Aorta (tissue), 5 donors: ENCODE results near the gene AURKAIP1. TPM values are rescaled to one million over a fixed set of nuclear protein-coding genes. Genes with fewer than 3 reads are reported as not detected.
A peak's percentile ranks its signal among the peaks of the same experiment; 100 is the strongest.

Experiments used
- ATAC-seq: fragments of 200-7000 bp; cut with Tn5 transposase; one replicate; pipeline ENCODE4 v1.9.1; 2022; ENCODE audit warnings: moderate library complexity; ENCODE audit not compliant: low FRiP score
- DNase-seq, 2 donors: peaks; one replicate each; pipeline ENCODE4 v3.0.0-alpha.2; 2020
- H3K27ac ChIP-seq, 2 donors: one replicate each; pipeline ENCODE4 v1.5.1; 2013; ENCODE audit warnings: low read length in 2 of 2, mild to moderate bottlenecking in 2 of 2, moderate library complexity in 2 of 2, control low read depth in 1 of 2, inconsistent platforms in 1 of 2, low read depth in 1 of 2
- H3K27me3 ChIP-seq, 2 donors: one replicate each; pipeline ENCODE4 v1.6.1; 2013; ENCODE audit warnings: control low read depth in 1 of 2, low read length in 1 of 2, mild to moderate bottlenecking in 1 of 2, moderate library complexity in 1 of 2; ENCODE audit not compliant: insufficient read depth in 2 of 2, control insufficient read depth in 1 of 2
- H3K36me3 ChIP-seq, 2 donors: one replicate each; pipeline ENCODE4 v1.6.1; 2013; ENCODE audit warnings: control low read depth in 1 of 2, low read length in 1 of 2, mild to moderate bottlenecking in 1 of 2; ENCODE audit not compliant: insufficient read depth in 2 of 2, control insufficient read depth in 1 of 2
- H3K4me1 ChIP-seq, 2 donors: one replicate each; pipeline ENCODE4 v1.6.1; 2013; ENCODE audit warnings: low read length in 2 of 2, control low read depth in 1 of 2, mild to moderate bottlenecking in 1 of 2, moderate library complexity in 1 of 2; ENCODE audit not compliant: insufficient read depth in 2 of 2, control insufficient read depth in 1 of 2
- H3K4me3 ChIP-seq, 2 donors: one replicate each; pipeline ENCODE4 v1.5.1; 2013; ENCODE audit warnings: low read length in 2 of 2, control low read depth in 1 of 2, mild to moderate bottlenecking in 1 of 2
- H3K9me3 ChIP-seq: one replicate; pipeline ENCODE4 v1.6.1; 2013; ENCODE audit warnings: mild to moderate bottlenecking, low read length; ENCODE audit not compliant: control insufficient read depth
- WGBS, 2 donors: extraction: QIAGEN DNeasy Blood & Tissue Kit; methylation state at CpG; one replicate each; pipeline ENCODE4 v1.1.7; 2013; 5-methylcytosine and 5-hydroxymethylcytosine counted together
- intact Hi-C, 2 donors: fragments of 100-400 bp; cut with DNase I; formaldehyde crosslinking; loops; one replicate each; pipeline versions ENCODE4 v1.14.2 to v1.15.0; 2022
- polyA plus RNA-seq, 2 donors: library from polyadenylated mRNA; stranded (reverse); fragments of 200-250 nt; gene quantifications; one replicate each; pipeline ENCODE4 v1.2.3, GENCODE V29; 2013
- total RNA-seq, 2 donors: library from RNA; stranded (reverse); fragmentation: NEBNext Ultra II Directional; extraction: Animal tissue kit (Norgen Biotek cat#: 25700); gene quantifications; one replicate each; pipeline ENCODE4 v1.2.1, GENCODE V29; 2021
- donor health status: healthy with polysubstance abuse.
- donor health status: Bipolar disorder and iron deficiency.
- donor health status: DM: no; HTN: no; CAD: no.
- donor health status: DM: no; HTN: no; CAD: no.
- donor health status: DM: yes; HTN: yes; CAD: no.

AURKAIP1 gene
- total and polyA plus RNA-seq, 4 donors: 59.6 to 154 (median 92.2) TPM

DNA sequence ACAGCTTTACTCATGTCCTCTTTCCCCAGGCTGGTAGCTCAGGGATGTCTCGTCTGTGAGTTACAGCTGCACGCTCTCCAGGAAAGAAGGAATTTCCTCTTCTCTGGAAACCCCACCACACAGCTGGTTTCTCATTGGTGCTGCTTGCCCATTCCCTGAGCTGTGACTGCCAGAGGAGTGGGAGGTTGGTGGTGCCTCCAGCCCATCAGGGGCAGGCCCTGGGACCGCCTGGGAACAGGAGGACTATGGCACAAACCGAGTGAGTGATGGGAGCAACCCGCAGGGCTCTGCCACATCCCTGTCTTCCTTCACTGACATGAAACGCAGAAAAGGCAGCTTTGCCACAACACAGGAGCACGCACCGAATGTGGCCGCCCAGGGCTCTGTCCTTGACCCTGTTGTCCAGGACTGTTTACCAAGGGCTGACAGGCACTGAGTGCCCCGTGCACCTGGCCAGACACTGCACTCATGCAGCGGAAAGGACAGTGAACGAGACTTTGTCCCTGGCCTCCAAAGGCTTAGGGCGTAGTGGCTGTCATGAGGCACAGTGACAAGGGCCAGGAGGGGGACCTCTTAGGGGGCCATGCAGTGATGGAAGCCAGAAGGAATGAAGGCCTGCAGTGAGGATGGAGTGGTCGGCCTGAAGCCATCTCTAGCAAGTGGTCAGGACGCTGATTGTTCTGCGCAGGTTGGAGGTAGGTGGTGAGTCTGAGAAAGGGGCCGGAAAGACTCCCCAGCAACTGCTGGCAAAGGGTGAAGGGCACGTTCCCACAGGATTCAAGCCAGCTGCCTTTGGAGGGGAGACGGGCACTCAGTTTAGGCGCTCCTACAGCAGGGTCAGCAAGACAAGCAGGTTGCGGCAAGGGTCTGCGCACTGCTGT, 25.8 kb upstream of the AURKAIP1 start:
- no peak for ATAC-seq
- intact Hi-C loops: no loop called here
- Histone ChIP-seq H3K27me3 (no peaks in the 10 kb centered on the region), H3K4me3 (no peak overlapping the region), H3K9me3 (no peaks in the 10 kb centered on the region), H3K27ac (no peak overlapping the region), H3K4me1 (no peaks in the 10 kb centered on the region), H3K36me3 (no peaks in the 10 kb centered on the region)
- DNase-seq: no peak
- 72 to 73% methylated on average over 22 of the region's 22 CpGs for WGBS, 2 donors

DNA sequence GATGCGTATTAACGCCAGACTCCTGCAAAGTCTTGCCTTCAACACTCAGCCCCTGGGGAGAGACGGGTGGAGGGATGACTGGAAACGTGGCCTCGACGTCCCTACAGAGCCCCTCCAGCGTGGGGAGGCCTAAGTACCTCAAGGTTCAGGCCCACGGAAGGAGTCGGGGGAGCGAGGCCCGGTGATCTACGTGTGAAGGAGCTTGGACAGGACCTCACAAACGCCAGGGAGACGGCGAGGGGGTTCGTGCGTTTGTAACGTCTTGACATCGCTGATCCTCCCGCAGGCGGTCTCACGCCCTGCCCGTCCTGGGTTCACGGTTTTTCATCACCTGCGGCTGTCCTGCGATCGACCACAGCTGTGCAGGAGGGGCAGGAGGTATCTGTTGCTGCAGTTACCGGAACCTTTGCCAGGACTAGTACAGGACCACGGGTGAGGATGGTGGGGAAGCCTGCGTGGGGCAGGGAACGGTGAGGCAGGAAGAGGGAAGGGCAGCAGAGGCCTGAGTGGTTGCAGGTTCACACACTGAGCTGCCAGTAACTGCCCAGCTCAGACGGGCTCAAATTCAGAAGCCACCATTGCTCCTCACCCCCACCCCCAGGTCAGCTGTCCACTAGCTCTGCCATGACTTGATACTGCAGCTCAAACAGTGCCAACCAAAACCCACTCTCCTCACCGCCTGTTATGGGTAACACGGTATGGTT, 25.0 kb upstream of the AURKAIP1 start:
- Histone ChIP-seq H3K36me3 (peaks cover 0 to 2% of the 10 kb centered on the region in 2 donors), H3K4me3 (peak overlapping the region; percentile 62 to 81), H3K27me3 (no peaks in the 10 kb centered on the region), H3K27ac (peak overlapping the region in 1 of 2 donors; percentile 57), H3K9me3 (no peaks in the 10 kb centered on the region), H3K4me1 (no peaks in the 10 kb centered on the region)
- peak; percentile 5 for ATAC-seq
- no peak for DNase-seq
- intact Hi-C loops: no loop called here
- 3 to 4% methylated on average over 34 of the region's 34 CpGs for WGBS, 2 donors

DNA sequence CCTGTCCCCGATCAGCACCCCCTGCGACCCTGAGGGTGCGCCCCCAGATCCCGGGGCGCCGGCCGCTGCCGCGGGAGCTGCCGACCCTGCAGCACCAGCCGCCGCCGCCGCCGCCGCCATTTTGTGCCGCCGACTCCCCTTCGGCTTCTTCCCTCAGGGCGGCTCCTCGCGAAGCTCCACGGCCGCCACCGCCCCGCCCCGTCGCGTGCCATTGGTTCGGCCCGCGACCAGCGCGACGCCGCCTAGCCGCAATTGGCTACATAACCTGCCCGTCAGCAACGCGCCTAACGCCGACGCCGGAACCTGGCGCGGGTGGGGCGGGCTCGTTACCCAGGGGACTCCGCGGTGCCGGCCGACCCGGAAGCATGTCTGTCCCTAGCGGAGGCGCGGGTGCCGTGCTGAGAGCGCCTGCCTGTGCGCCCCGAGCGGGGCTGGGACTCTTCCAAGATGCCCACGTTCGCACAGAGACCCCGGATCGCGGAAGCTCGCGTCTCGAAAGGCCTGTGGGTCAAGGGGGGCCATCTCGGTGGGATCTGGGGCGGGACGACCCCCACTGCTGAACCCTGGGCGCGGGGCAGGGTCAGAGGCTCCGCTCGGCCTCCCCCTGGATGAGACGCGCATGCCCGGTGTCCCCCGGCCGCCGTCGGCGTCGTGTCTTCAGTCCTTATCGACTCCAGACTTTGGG, 24.3 kb upstream of the AURKAIP1 start, which contains the start of gene CCNL2:
Gene CCNL2 (minus strand): TSS at position 149 of the 685 bp plus-strand sequence. CDS start 29 bp downstream, at position 120.
- Histone ChIP-seq H3K4me3 (peak within 1 kb of the TSS; percentile 85 to 87), H3K36me3 (peaks cover 0 to 2% of the 10 kb centered on the region in 2 donors), H3K27ac (peak within 1 kb of the TSS in 1 of 2 donors; percentile 57), H3K4me1 (no peaks in the 10 kb centered on the region), H3K9me3 (no peaks in the 10 kb centered on the region), H3K27me3 (no peaks in the 10 kb centered on the region)
- 0% methylated on average over 73 to 86 of the region's 86 CpGs for WGBS, 2 donors
- DNase-seq (peak; percentile 100), ATAC-seq (peak; percentile 99)
- intact Hi-C loops: no loop called here

- peak; percentile 2 for ATAC-seq
- 1% methylated on average over 48 to 54 of the region's 54 CpGs for WGBS, 2 donors
- no peaks in the 10 kb centered on the region for H3K4me1 ChIP-seq
Observed at GRCh38 chr1:1398677-1399186, 23.7 kb upstream of the AURKAIP1 start.

DNA sequence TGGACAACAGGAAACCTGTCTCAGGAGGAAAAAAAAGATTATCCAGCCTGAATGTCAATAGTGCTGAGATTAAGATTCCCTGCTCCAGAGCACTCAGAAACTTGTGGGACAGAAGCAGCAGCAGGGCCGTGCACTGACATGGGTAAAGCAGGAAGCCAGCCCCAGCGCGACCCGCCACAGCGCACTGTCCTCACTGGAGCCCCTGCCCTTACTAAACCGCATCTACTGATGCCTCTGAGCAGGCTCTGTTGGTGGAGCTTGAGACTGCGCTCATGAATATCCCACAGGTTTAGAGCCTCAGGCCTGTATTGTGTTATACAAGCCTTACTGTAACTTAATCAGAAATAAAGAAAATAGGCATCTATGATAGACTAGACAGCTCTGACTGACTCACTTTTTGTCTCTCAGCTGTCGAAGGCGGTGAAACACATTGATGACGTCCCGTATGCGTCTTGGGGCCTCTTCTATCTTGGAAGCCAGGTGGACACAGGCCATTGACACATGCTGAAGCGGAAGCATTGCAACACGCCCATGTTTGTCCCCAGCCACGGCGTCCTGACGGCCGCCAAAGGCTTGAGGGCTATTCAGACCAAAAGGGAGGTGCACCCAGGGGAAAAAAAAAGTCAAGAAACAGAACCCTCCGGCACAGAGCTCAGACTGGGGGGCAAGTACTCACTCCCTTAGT, 23.0 kb upstream of the AURKAIP1 start:
- no peak for DNase-seq
- no peaks in the 10 kb centered on the region for H3K4me1 ChIP-seq
- peaks cover 0 to 4% of the 10 kb centered on the region in 2 donors for H3K36me3 ChIP-seq
- intact Hi-C loops: no loop called here
- no peaks in the 10 kb centered on the region for H3K9me3 ChIP-seq
- peak overlapping the region; percentile 85 to 87 for H3K4me3 ChIP-seq
- no peak overlapping the region for H3K27ac ChIP-seq
- WGBS, 2 donors: 55 to 56% methylated on average over 19 of the region's 19 CpGs
- ATAC-seq: no peak
- no peaks in the 10 kb centered on the region for H3K27me3 ChIP-seq

More at GRCh38 chr1:1398677-1399186, 23.7 kb upstream of the AURKAIP1 start:
- H3K27ac ChIP-seq: peak overlapping the region in 1 of 2 donors; percentile 4
- H3K36me3 ChIP-seq: peaks cover 0 to 2% of the 10 kb centered on the region in 2 donors
- H3K27me3 ChIP-seq: no peaks in the 10 kb centered on the region
- H3K4me3 ChIP-seq: peak overlapping the region; percentile 85 to 87
- H3K9me3 ChIP-seq: no peaks in the 10 kb centered on the region
- intact Hi-C loops: no loop called here
- no peak for DNase-seq

- ATAC-seq (no peak), DNase-seq (no peak)
- Histone ChIP-seq H3K4me1 (no peaks in the 10 kb centered on the region), H3K27ac (no peak overlapping the region), H3K9me3 (no peaks in the 10 kb centered on the region), H3K36me3 (peaks cover 0 to 11% of the 10 kb centered on the region in 2 donors), H3K4me3 (no peak overlapping the region), H3K27me3 (no peaks in the 10 kb centered on the region)
- WGBS, 2 donors: 77 to 80% methylated on average over 11 of the region's 11 CpGs
- intact Hi-C loops: no loop called here
Observed at GRCh38 chr1:1395166-1395565, 20.2 kb upstream of the AURKAIP1 start.

DNA sequence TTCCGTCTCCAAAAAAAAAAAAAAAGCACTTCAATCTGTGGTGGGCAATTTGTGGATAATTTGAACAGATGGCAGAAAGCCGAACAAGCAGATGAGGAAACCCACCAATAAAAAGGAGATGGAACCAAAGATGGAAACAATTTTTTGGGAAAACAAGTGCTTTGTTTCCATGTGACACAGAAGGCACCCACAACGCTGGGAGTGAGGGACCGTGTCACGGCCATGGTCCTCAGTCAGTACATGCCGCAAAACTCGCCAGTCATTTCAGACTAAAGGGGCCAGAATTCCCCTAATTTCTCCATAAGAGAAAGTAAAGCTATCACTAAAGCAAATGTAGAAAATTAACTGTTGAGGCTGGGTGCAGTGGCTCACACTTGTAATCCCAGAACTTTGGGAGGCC, 19.1 kb upstream of the AURKAIP1 start:
- no peak for DNase-seq
- Histone ChIP-seq H3K36me3 (peaks cover 0 to 14% of the 10 kb centered on the region in 2 donors), H3K27me3 (no peaks in the 10 kb centered on the region), H3K9me3 (no peaks in the 10 kb centered on the region), H3K4me3 (no peak overlapping the region), H3K27ac (no peak overlapping the region), H3K4me1 (no peaks in the 10 kb centered on the region)
- WGBS, 2 donors: 93 to 94% methylated on average over 7 of the region's 7 CpGs
- ATAC-seq: no peak
- intact Hi-C loops: no loop called here

DNA sequence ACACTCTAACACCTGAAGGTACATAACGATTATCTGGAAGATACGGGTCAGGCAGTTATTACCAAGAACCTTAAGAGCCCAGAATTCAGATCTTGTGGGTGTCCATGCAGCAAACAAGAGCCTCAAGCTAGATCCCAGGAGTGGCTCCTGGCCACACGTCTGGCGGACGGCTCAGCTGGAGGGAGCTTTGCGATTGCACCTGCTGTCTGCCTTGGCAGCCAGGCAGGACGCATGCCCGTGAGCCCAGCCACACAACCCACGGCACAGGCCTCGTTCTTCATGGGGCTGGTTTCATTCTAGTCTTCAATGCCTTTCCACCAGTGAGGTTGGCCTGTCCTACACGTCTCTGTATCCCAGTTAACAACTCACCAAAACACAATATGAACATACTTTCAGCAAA, 18.4 kb upstream of the AURKAIP1 start:
- no peaks in the 10 kb centered on the region for H3K9me3 ChIP-seq
- H3K27ac ChIP-seq: no peak overlapping the region
- WGBS, 2 donors: 90 to 91% methylated on average over 11 of the region's 11 CpGs
- H3K4me3 ChIP-seq: no peak overlapping the region
- no peak for ATAC-seq
- DNase-seq: no peak
- no peaks in the 10 kb centered on the region for H3K4me1 ChIP-seq
- peaks cover 0 to 14% of the 10 kb centered on the region in 2 donors for H3K36me3 ChIP-seq
- H3K27me3 ChIP-seq: no peaks in the 10 kb centered on the region
- intact Hi-C loops: no loop called here
